ENCODE data around the gene IL23R.

DNA sequence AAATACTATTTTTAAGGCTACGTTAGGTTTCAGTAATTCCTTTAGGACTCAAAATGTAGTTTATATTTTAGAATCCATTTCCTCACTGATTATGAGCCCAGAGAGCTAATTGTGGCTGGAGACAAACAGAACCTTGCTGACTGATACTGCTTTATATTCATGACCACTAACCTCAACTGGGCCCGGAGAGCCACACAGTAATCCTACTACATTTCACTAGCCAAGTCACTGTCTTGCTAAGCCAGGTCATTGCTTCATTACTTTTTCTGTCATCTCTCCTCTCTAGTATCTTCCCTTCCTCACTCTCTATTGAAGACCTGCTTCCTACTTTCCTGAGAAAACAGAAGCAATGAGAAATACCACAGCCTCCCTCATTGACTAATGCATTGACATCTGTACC, 24.7 kb downstream of the IL23R start:
- TF ChIP-seq, protein P1, sequence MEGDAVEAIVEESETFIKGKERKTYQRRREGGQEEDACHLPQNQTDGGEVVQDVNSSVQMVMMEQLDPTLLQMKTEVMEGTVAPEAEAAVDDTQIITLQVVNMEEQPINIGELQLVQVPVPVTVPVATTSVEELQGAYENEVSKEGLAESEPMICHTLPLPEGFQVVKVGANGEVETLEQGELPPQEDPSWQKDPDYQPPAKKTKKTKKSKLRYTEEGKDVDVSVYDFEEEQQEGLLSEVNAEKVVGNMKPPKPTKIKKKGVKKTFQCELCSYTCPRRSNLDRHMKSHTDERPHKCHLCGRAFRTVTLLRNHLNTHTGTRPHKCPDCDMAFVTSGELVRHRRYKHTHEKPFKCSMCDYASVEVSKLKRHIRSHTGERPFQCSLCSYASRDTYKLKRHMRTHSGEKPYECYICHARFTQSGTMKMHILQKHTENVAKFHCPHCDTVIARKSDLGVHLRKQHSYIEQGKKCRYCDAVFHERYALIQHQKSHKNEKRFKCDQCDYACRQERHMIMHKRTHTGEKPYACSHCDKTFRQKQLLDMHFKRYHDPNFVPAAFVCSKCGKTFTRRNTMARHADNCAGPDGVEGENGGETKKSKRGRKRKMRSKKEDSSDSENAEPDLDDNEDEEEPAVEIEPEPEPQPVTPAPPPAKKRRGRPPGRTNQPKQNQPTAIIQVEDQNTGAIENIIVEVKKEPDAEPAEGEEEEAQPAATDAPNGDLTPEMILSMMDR (IDR thresholded peaks at IDR 0.05) = no peak
- no peak for TF ChIP-seq EZH2 (IDR thresholded peaks at IDR 0.05; ENCODE audit: borderline replicate concordance, insufficient read depth, low read depth, low read length, poor library complexity, severe bottlenecking)
